MV-4-11 (cell line): Measurements from ENCODE around the gene MCM3AP.
"Not testable (repeated sequence)": the region's sequence is repeated elsewhere in the genome, so short reads cannot be mapped to it uniquely, and the experiment has no call there.

Source experiments
- DNase-seq: peaks from one replicate; lab custom pipeline; 2025; lab: John Stamatoyannopoulos, UW

Gene MCM3AP

DNA sequence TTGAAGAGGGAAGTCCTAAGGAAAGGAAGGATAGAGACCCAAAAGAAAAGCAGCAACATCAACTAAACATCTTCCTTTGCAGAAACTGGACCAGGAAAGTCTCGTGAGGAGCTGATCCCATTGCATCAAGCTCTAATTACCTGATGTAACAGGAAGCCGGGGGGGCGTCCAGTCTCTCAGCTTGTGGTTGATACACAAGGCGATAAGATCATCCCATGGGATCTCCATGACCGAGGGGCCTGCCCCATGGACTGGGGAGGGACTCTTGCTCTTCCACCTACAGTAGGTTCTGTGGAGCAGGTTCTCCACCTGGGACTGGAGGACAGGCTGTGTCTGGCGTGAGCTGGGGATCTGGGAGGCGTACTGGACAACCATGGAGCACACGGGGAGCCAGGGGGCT lies 42.1 kb downstream of the MCM3AP start:
- DNase-seq, result no peak

GRCh38 chr21:46241577-46241976 lies 43.8 kb downstream of the MCM3AP start:
- not testable (repeated sequence) for DNase-seq

- DNase-seq, result no peak
Measured at GRCh38 chr21:46239817-46240325, 45.5 kb downstream of the MCM3AP start.

- DNase-seq, result no peak
Measured at GRCh38 chr21:46237474-46237873, 47.9 kb downstream of the MCM3AP start.

DNA sequence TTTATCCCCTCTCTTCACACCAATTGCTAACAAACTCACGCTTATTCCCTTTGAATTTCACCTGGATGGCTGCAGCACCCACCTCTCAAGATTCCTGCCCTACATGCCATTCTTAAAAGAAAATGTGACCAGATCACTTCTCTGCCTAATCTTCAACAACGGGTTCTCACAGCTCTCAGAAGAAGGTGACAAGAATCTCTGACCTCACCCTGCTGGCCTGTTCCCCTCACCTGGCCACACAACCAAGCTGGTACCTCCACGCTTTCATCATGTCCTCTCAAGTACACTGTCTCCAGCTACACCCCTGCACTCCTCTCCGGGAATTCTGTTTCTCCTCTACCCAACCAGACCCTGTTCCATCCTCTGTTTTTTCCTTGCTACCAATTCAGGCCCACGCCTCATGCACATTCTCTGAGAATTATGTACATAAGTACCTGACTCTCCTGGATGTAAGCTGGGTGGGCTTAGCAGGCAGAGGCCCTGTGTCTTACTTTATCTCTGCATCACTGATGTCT lies 50.9 kb downstream of the MCM3AP start:
- no peak for DNase-seq

GRCh38 chr21:46229923-46230260 lies 55.5 kb downstream of the MCM3AP start:
- no peak for DNase-seq

DNA sequence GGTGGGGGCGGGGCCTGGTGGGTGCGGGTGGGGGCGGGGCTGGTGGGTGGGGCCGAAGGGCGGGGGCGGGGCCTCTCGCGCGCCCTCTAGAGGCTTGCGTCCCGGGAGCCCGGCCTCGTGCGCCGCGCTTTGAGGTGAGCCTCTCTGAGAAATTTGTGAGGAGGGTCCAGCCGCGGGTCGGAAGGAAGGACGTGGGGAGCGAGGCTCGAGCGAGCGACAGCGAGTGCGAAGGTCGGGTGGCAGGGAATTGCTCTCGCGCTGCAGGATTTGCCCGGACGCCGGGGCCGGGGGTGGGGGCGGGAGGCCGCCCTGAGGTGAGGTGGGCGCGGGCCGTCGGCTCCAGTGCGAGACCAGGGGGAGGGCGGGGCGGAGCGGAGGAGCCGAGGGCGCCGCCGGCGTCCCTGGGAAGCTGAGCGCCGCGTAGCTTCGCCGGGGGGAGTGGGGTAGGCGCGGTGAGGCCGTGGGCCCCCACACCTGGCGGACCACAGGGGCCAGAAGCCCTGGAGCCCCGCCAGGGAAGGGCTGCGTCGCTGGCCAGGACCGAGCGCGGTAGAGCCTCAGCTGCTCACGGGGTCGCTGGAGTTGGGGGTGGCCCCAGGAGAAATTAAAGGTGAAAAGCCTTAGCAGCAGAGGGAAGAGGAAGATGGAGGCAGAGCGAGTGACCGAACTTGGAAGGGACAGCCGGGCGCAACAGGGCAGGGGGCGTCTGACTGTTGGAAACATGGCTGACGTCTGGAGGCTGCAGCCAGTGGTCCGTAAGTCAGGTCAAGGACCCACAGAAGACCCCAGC lies 56.1 kb downstream of the MCM3AP start:
- no peak for DNase-seq

DNA sequence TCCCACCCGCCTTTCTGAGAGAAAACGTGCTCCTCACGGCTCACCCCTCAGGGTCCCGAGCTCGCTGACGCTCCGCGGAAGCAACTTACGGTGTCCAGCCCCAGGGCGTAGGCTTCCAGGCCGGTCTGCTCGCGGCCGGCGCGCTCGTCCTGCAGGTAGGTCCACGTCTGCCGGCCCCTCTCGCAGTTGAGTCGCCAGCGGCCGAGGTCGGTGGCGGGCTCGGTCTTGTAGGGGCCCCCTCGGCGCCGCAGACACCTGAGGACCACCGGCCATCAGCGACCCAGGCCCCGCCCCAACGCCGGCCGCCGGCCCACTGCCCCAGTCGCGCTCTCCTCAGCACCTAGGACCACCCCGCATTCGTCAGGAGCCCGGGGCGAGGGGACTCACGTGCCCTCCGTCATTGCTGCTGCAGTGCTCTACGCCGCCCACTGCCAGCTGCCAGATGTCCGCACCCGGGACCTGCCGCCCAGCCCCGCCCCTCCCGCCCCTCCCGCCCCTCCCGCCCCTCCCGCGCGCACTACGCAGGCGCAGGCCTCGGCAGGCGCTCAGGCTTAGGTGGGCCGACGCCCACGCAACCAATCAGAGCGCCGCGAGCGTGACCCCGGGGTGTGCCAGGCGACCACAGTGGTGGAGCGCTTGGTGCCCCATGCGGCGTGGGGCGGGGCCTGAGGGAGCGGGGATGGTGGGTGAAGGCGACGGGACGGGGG lies 56.9 kb downstream of the MCM3AP start, which contains the start of gene LSS:
LSS (minus strand) TSS at position 430 of the 707 bp plus-strand sequence; CDS start at position 401, 29 bp downstream.
- DNase-seq, result peak; percentile 95

DNA sequence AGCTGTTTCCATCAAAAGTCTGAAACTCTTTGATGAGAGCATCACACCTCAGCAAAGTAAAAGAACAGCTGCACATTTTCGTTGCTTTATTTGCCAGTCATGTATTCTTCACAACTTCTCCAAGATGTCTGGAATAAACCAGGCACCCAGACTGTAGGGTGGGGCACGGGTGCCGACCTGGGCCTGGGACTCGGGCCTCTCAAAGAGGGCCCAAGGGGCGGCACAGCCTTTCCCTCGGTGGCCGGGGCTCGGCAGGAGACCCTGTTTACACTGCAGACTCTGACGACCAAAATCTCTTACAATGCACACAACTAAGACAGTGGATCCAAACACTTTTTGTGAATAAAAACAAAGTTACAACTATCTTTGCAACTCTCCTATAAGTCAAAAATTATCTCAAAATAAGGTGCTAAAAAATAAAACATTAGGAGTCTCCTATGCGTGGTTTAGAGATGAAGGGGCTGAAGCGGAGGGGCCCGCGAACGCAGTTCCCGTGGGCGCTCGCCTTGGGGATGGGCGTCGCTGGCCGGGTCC lies 57.5 kb downstream of the MCM3AP start:
- no peak for DNase-seq

- no peak for DNase-seq
Measured at GRCh38 chr21:46226920-46227599, 58.4 kb downstream of the MCM3AP start.

- no peak for DNase-seq
Measured at GRCh38 chr21:46226146-46226545, 59.3 kb downstream of the MCM3AP start.

GRCh38 chr21:46223661-46224060 lies 61.8 kb downstream of the MCM3AP start:
- not testable (repeated sequence) for DNase-seq

DNA sequence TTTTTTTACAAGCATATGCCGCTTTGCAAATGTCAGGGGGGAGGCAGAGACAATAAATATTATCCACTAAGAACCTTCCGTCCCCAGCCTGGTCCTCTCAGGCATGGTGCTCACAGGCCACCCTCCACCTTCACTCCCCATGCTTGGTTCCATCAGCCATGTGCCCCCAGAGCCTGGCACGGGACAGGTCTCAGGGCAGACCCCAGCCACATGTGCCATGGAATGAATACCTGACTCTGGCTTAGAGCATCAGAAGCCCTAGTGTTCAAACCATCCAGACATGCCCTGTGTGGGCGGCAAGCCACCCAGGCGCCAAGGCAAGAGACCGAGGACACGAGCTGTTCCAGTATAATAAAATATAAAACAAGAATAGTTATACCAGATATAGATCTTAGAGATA lies 62.2 kb downstream of the MCM3AP start:
- no peak for DNase-seq

DNA sequence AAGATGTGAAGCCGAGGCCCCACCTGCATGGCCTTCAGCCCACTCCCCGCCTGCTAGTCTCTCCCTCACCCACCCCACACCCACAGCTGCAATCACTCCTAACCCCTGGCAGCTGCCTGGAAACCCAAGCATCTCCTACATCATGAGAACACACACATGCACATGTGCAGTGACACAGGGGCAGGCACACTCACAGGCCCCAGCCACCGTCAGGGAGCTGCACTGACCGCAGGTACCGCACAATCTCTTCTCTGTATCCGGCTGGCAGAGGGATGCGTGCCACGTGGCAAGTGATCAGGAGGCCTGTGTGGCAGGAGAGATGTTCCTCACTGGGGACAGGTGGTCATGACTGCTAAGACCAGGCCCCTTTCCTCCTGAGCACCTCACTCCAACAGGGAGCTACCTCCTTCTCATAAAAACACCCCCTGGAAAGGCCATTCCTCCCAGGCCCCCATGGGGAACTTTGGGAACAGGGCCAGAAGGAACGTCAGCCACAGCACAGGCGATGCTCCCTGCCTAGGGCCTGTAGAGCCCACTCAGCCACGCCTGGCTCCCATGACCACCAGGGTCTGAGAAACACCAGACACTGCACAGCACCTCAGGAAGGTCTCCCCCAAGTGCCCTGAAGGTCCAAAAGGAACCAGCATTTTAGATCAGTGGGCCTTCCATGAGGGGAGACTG lies 62.8 kb downstream of the MCM3AP start:
- no peak for DNase-seq

DNA sequence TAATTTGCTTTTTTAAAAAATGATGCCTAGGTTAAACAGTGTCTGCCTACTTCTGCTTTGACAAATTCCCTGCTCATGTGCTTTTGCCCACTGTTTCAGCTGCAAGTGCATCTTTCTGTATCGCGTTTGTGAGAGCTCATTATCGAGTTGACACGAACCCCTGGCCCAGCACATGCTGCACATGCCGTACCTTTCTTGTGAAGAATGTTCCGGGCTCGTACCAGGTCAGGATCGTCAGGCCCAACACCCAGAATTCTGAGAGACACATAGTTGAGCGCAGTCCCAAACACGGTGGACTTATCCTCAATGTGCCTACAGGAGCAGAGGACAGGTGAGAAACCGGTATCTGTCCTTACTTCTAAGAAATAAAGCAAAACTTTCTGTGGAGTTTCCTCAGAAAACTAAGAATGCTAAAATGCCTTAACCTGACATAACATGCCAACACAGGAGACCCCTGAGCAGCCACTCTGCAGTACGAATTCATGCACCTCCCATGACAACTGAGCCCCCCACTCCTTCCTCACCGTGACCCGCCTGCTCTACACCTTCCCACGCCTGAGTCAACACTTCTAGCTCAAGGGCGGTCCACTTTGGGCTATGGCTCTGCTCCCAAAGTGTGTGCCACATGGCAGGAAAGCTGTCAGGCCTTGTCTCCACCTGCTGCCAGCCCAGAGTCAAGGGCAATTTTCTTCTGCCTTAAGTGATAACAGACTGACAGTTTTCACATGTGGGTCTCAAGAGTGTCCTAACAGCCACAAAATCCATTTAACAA lies 63.6 kb downstream of the MCM3AP start:
- DNase-seq, result no peak

DNA sequence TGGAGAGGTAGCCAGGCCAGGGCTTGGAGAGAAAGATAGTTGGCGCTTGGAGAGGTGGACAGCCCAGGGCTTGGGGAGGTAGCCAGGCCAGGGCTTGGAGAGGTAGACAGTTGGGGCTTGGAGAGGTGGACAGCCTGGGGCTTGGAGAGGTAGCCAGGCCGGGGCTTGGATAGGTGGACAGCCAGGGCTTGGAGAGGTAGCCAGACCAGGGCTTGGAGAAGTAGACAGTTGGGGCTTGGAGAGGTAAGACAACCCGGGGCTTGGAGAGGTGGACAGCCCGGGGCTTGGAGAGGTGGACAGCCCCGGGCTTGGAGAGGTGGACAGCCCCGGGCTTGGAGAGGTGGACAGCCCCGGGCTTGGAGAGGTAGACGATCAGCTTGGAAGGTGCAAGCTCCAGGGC lies 64.6 kb downstream of the MCM3AP start:
- DNase-seq, result no peak

DNA sequence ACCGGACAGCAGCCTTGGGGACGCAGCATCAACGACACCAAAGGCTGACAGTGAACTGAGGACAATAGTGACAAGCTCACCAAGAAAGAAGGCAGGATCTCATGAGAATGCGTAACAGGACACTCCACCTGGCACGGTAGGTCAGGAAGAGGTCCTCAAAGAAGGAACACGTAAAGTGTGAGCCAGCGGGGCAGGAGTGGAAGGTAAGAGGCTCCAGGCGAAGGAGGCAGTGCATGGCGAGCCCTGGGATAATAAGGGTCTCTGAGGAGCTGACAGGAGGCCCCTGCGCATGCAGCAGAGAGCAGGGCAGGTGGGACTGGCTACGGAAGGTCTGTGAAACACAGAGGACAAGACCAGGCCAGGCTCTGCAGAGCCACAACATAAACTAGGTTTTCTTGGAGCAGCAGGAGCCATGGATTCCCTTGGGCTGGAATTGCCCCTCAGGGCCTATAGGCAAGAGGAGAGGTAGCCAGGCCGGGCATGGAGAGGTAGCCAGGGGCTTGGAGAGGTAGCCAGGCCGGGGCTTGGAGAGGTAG lies 65.1 kb downstream of the MCM3AP start:
- DNase-seq, result no peak

DNA sequence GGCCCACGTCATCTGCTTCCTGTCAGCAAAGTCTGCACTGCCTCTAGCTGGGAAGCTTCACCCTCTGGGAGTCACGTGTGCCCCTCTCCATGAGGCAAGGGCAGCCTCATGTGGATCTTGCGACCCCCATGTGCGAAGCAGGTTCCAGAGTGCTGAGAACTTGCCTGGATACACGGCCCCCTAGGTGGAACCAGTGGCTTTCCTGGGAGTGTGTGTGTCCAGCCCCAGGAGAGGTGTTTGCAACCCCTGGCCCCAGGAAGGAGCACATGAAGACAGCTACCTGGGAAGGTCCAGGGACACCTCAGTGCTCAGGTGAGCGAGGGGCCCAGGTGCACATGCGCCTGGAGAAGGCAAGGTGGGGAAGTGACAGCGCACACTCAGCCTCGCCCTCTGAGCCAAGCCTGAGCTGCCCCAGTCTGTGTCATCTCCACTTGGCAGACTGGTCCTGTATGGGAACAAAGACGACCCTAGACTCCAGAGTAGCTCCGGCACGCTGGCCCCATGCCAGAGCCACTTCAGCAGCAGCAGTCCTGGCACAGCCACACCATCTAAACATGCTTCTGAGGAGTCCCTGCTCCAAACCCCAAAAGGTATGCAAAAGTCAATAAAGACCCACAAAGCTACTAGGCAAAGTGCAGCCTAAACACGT lies 65.7 kb downstream of the MCM3AP start:
- no peak for DNase-seq

DNA sequence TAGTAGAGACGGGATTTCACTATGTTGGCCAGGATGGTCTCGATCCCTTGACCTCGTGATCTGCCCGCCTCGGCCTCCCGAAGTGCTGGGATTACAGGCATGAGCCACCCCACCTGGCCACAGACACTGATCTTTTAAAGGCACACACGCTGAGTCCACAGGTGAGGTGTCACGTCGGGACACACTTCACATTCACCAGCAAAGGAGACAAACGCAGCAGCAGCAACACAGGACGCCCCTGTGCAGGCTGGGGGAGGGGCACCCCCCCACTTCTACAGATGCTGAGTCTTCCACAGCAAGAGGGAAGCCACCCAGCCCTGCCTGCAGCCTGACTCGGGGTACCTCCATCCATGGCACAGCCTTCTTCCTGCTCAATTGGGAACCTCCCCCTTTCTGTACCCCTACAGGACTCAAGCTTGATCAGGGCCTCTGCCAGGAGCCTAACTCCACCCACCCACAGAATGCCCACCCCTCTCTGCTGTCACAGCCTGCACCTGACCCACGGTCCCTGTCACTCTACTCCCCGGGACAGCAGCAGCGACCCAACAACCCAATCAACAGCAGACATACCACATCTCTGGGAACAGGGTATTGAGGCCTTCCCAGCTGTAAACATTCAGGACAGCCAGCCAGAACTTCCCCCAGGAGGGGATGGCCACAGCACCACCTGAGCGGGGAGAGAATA lies 66.4 kb downstream of the MCM3AP start:
- no peak for DNase-seq
